LNCAP (cell line): ENCODE measurements around the gene WNT6.
A peak's percentile ranks its signal among the peaks of the same experiment; 100 is the strongest.

Source experiments
- TF ChIP-seq, protein P1 (sequence below): fragments of 450-650 bp; IDR thresholded peaks from 2 replicates; pipeline ENCODE4 v1.5.1; 2017; ENCODE audit warnings: mild to moderate bottlenecking

Gene WNT6

DNA sequence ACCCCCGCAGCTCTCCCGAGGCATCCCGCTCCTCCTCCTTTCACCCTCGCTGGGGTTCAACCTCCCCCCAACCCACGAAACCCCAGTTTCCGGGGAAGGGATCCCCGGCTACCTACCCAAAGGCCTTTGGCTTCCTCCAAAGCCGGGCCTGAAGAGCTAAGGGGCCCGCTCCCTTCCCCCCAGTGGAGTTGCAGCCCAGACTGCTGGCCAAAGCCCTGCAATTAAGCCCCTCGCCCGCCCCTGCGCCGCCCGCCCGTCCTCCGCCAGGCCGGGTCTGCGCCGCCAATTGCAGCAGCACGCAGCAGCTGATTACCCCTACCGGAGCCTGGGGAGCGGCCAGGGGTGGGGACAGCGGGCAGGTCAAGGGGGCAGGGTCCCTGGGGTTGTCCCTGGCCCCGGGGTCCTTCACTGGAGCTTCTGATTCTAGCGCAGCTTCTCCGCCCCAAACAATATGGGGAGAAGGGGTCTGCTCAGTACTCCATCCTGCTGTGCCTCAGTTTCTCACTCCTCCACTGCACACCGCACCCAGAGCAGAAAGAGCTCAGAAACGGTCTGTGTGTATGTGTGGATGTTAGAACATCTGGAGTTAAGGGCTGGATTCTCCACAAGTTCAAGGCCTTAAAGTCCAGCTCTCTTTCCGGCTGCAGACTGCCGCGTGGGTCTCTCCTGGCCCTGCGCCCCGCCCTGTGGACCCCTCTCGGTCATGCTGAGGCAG lies 37.9 kb downstream of the WNT6 start:
- TF ChIP-seq, protein P1, sequence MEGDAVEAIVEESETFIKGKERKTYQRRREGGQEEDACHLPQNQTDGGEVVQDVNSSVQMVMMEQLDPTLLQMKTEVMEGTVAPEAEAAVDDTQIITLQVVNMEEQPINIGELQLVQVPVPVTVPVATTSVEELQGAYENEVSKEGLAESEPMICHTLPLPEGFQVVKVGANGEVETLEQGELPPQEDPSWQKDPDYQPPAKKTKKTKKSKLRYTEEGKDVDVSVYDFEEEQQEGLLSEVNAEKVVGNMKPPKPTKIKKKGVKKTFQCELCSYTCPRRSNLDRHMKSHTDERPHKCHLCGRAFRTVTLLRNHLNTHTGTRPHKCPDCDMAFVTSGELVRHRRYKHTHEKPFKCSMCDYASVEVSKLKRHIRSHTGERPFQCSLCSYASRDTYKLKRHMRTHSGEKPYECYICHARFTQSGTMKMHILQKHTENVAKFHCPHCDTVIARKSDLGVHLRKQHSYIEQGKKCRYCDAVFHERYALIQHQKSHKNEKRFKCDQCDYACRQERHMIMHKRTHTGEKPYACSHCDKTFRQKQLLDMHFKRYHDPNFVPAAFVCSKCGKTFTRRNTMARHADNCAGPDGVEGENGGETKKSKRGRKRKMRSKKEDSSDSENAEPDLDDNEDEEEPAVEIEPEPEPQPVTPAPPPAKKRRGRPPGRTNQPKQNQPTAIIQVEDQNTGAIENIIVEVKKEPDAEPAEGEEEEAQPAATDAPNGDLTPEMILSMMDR: no peak

DNA sequence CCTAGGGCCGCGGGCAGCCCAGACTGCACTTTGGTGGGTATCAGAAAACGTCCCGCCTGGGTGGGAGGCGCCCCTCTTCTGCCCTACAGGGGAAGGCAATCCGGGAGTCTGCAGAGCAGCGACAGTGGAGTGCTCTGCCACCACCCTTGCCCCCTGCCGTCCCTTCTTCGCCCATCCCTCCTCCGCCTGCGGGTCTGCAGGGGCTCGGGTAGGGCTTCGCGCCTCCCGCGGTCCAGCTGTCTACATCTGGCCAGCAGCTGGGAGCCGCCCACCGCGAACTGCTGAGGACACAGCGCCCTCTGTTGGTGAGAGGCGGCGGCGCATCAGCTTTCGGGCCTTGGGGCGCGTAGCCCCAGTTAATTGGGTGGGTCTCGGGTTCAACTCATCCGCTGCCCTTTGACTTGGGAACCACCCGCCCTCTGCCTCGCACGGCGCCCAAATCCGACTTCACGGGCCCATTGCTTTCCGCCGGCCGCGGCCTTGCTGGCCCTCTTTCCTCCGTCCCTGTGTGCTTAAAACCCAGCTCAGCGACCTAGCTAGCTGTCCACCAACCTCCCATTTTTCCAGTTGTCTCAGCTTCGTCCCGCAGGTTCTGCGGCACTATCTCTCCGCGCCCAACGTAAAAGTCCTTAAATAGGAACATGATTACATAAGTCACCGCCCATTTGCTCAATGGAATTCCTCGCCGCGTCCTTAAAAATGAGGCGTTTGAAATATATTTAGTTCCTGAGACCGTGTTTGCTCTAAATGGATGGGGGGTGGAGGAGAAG lies 38.7 kb downstream of the WNT6 start:
- TF ChIP-seq, protein P1: peak; percentile 95

DNA sequence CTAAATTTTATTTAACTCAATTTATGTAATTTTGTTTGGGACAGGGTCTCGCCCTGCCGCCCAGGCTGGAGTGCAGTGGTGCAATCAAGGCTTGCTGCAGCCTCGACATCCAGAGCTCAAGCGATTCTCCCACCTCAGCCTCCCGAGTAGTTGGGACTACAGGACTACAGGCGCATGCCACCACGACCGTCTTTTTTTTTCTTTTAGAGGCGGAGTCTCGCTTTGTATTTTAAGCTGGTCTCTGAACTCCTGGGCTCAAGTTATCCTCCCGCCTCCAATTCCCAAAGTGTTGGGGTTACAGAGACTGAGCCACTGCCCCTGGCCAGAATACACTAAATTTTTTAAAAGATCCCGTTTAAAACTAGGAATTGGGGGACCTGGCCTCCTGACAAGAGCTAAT lies 39.5 kb downstream of the WNT6 start:
- TF ChIP-seq, protein P1: no peak

DNA sequence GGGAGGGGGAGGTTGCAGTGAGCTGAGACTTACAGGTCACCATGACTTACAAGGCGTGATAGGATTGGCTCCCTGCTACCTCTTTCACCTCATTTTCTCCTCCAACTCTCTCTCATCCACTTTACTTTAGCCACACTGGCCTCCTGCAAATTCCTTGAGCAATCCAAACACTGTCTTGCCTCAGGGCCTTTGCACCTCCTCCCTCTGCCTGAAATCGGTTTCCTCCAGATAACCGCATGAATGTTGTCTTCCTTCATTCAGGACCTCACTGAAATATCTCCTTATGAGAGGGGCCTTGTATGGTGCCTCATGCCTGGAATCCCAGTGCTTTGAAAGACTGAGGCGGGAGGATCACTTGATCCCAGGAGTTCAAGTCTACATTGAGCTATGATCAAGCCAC lies 42.8 kb downstream of the WNT6 start:
- TF ChIP-seq, protein P1: no peak

DNA sequence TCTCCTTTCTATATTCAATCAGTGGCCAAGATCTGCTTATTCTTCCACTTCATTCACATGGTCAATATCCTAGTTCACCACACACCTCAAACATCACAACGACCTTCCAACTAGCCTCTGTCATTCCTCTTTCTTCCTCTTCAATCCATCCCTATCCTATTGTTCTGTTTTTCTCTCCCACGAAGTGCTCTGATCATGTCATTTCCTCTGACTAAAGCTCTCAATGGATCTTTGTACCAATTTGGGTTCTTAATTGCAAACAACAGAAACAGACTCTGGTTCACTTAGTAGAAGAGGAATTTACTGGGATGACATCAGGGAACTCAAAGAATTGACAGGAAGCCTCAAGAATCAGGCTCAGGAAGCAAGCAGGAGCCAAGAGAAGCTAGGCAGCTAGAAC lies 44.6 kb downstream of the WNT6 start:
- TF ChIP-seq, protein P1: no peak

DNA sequence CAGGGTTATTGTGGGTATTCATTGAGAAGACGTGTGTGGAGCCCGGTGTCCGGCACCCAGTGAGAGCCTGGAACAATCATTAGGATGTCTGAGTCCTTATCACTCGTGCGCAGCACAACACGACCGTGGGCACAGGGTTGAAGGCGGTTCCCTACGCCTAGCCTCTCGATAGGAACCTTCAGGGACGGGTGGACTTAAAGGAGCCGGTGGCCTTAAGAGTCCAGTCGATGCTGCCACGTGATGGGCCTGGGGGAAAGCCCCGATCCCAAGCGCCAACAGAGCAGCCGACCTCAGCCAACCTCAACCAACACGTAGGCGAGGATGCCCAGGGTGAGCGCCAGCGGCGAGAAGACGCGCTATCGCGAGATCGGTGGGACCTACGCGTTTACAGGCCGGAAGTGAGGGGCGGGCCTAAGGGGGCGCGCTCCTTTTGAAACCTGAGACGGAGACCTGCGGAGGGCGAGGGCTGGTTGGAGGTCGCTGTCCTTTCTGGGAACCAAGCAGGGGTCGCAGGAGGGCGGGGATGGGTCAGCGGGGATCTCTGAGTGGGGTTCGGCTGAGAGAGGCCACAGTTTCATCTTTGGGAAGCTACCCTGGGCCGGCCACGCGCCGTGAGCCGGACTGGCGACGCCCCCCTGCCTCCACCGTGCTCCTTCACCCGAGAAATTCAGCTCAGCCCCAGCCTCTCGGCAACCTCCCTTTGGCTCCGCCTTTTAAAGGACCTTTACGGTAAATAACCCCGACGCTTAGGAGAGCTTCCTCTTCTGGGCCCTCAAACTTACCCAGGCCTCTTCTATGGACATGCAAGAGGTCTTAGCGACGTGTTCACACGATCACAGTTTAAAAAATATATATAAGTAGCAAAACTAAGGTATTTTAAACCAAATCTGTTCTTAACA lies 49.4 kb downstream of the WNT6 start:
- TF ChIP-seq, protein P1: no peak

DNA sequence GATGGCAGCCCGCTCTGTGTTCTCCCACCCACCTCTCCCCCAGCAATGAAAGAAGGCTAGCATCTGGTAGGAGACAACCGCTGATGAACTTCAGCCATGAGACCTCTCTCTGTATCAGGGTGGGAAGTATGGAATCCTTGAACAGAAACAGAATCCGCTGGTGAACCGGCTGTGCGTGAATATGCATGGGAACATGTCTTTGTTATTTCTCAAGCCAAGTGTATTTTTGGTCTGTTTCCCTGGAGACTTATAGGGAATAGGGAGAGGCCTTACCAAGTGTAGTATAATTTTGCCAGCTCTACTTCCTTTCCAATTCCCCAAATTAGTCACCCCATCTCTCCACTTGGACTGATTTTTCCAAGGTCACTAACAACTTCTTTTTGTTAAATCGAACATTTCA lies 51.1 kb downstream of the WNT6 start:
- TF ChIP-seq, protein P1: no peak
